PFSK-1 (cell line): ENCODE results near the gene KLHDC4.

ENCODE experiments used
- POLR2AphosphoS5 ChIP-seq: IDR thresholded peaks from 2 replicates; pipeline ENCODE4 v1.6.1; 2012; ENCODE audit warnings: low read depth, mild to moderate bottlenecking, control low read depth, low read length, moderate library complexity
- REST ChIP-seq, 2 experiments: IDR thresholded peaks; 2 replicates each; pipeline versions ENCODE4 v1.6.1 to v1.8.0; 2011 to 2012; ENCODE audit warnings: low read depth in 2 of 2, low read length in 2 of 2, control low read depth in 1 of 2, inconsistent platforms in 1 of 2, mild to moderate bottlenecking in 1 of 2, moderate library complexity in 1 of 2; ENCODE audit not compliant: insufficient read depth in 1 of 2
- SIN3A ChIP-seq: IDR thresholded peaks from 2 replicates; pipeline ENCODE4 v1.6.1; 2012; ENCODE audit warnings: mild to moderate bottlenecking, low read length, moderate library complexity, borderline replicate concordance; ENCODE audit not compliant: insufficient read depth
- TAF1 ChIP-seq: IDR thresholded peaks from 2 replicates; pipeline ENCODE4 v1.6.1; 2012; ENCODE audit warnings: low read length, control low read depth, borderline replicate concordance; ENCODE audit not compliant: insufficient read depth

- TF ChIP-seq POLR2AphosphoS5, result no peak
- TF ChIP-seq TAF1, result no peak
- no peak for TF ChIP-seq REST (IDR thresholded peaks at IDR 0.05; ENCODE audit: insufficient read depth in 1 of 2, low read depth in 2 of 2, low read length in 2 of 2)
- no peak for TF ChIP-seq SIN3A
Measured at GRCh38 chr16:87802670-87803069, 36.9 kb upstream of the KLHDC4 start.
